OCI-LY1 (cell line): ENCODE measurements around the gene CTIF.

Experiments
- H2AFZ ChIP-seq: fragments of 200-600 bp; sonication (generic), shearing (Covaris generic); 2 replicates; pipeline ENCODE4 v1.6.0; 2014; ENCODE audit warnings: antibody characterized with exemption, mild to moderate bottlenecking, low read length
- H3F3A ChIP-seq: fragments of 200-600 bp; sonication (generic), shearing (Covaris generic); 2 replicates; pipeline ENCODE4 v1.6.0; 2014; ENCODE audit warnings: mild to moderate bottlenecking, antibody characterized with exemption, low read length, moderate library complexity; ENCODE audit not compliant: insufficient read depth
- H3K27ac ChIP-seq: fragments of 200-600 bp; sonication (generic); 2 replicates; pipeline ENCODE4 v1.5.1; 2014; ENCODE audit warnings: low read length, mixed run types, mild to moderate bottlenecking, low read depth; ENCODE audit not compliant: poor library complexity, severe bottlenecking
- H3K27me3 ChIP-seq: fragments of 200-600 bp; sonication (generic); 2 replicates; pipeline ENCODE4 v1.6.0; 2014; ENCODE audit warnings: antibody characterized with exemption, mild to moderate bottlenecking, low read length, moderate library complexity; ENCODE audit not compliant: insufficient read depth
- H3K36me3 ChIP-seq: fragments of 200-600 bp; sonication (generic); 2 replicates; pipeline ENCODE4 v1.6.1; 2014; ENCODE audit warnings: mild to moderate bottlenecking, antibody characterized with exemption, low read length, moderate library complexity, mixed read lengths; ENCODE audit not compliant: insufficient read depth
- H3K4me1 ChIP-seq: fragments of 200-600 bp; sonication (generic); 2 replicates; pipeline ENCODE4 v1.5.1; 2014; ENCODE audit warnings: mild to moderate bottlenecking, low read length, moderate library complexity; ENCODE audit not compliant: insufficient read depth, severe bottlenecking
- H3K4me2 ChIP-seq: fragments of 200-600 bp; sonication (generic), shearing (Covaris generic); 2 replicates; pipeline ENCODE4 v1.6.1; 2014; ENCODE audit warnings: low read length
- H3K4me3 ChIP-seq: fragments of 200-600 bp; sonication (generic); 2 replicates; pipeline ENCODE4 v1.5.1; 2014; ENCODE audit warnings: low read length, low read depth, mild to moderate bottlenecking, mixed read lengths; ENCODE audit not compliant: poor library complexity, severe bottlenecking
- H3K79me2 ChIP-seq: fragments of 200-600 bp; shearing (Covaris generic); 2 replicates; pipeline ENCODE4 v1.6.1; 2016; ENCODE audit warnings: mixed run types, low read length, mixed read lengths; ENCODE audit not compliant: insufficient read depth
- H3K9ac ChIP-seq: fragments of 200-600 bp; sonication (generic), shearing (Covaris generic); 2 replicates; pipeline ENCODE4 v1.6.1; 2014; ENCODE audit warnings: mild to moderate bottlenecking, low read length, mixed read lengths
- H3K9me2 ChIP-seq: fragments of 200-600 bp; sonication (generic), shearing (Covaris generic); 2 replicates; pipeline ENCODE4 v1.6.1; 2014; ENCODE audit warnings: low read depth, mild to moderate bottlenecking, low read length, mixed read lengths
- H3K9me3 ChIP-seq: fragments of 200-600 bp; shearing (Covaris generic); 2 replicates; pipeline ENCODE4 v1.6.1; 2014; ENCODE audit warnings: low read length, mixed read lengths
- H4K20me1 ChIP-seq: fragments of 200-600 bp; sonication (generic), shearing (Covaris generic); 2 replicates; pipeline ENCODE4 v1.6.0; 2016; ENCODE audit warnings: mild to moderate bottlenecking, low read length; ENCODE audit not compliant: insufficient read depth
- EZH2 ChIP-seq: fragments of 200-600 bp; sonication (generic), shearing (Covaris generic); IDR thresholded peaks from 2 replicates; pipeline ENCODE4 v1.8.0; 2017; ENCODE audit warnings: borderline replicate concordance, mixed run types, mild to moderate bottlenecking, antibody characterized with exemption, low read length, moderate library complexity, mixed read lengths
- TF ChIP-seq, protein P1 (sequence below): fragments of 200-600 bp; sonication (generic), shearing (Covaris generic); IDR thresholded peaks from 2 replicates; pipeline ENCODE4 v1.5.1; 2017; ENCODE audit warnings: mild to moderate bottlenecking, antibody characterized with exemption, low read length, moderate library complexity, mixed read lengths

Gene CTIF

GRCh38 chr18:48815179-48815515 lies 276.3 kb downstream of the CTIF start:
- Histone ChIP-seq H3K9ac (no peak overlapping the region), H4K20me1 (no peaks in the 10 kb centered on the region), H3K4me2 (no peak overlapping the region), H3K79me2 (no peaks in the 10 kb centered on the region), H3K4me1 (no peaks in the 10 kb centered on the region), H3K27ac (no peak overlapping the region), H3K4me3 (no peak overlapping the region), H3K36me3 (no peaks in the 10 kb centered on the region), H3F3A (no peaks in the 10 kb centered on the region), H2AFZ (no peak overlapping the region), H3K9me2 (no peaks in the 10 kb centered on the region), H3K9me3 (no peaks in the 10 kb centered on the region), H3K27me3 (no peaks in the 10 kb centered on the region; the same call in 1 of the 2 replicates)
- TF ChIP-seq, protein P1, sequence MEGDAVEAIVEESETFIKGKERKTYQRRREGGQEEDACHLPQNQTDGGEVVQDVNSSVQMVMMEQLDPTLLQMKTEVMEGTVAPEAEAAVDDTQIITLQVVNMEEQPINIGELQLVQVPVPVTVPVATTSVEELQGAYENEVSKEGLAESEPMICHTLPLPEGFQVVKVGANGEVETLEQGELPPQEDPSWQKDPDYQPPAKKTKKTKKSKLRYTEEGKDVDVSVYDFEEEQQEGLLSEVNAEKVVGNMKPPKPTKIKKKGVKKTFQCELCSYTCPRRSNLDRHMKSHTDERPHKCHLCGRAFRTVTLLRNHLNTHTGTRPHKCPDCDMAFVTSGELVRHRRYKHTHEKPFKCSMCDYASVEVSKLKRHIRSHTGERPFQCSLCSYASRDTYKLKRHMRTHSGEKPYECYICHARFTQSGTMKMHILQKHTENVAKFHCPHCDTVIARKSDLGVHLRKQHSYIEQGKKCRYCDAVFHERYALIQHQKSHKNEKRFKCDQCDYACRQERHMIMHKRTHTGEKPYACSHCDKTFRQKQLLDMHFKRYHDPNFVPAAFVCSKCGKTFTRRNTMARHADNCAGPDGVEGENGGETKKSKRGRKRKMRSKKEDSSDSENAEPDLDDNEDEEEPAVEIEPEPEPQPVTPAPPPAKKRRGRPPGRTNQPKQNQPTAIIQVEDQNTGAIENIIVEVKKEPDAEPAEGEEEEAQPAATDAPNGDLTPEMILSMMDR: no peak

DNA sequence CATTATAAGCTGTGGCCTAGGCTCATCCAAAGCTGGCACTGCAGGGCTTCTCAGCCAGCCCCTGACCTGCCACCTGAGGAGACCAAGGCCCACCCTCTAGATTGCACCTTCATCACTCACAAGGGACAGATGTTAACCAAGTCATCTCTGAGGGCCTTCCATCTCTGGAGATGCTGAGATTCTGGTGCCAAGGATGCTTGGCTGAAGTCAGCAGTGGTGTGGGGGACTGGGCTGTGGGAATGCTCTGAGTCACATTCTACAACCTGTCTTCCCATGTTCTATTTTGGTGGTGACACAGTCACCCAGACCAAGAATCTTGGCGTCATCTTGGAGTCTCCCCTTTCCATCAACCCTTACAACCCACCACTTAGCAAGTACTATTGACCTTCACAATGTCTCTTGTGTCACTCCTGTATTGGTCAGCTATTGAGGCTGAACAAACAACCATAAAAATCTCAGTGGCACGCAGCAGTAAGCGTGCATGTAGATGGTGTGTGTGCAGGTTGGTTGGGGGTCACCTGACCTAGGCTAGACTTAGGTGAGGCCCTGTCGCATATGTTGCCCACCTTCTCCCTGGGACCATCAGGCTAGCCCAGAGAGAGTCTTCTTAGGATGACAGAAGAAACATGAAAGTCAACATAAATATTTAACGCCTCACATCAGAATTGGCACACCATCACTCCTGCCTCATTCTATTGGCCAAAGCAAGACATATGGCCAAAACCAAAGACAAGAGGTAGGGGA lies 276.9 kb downstream of the CTIF start:
- Histone ChIP-seq H3F3A (no peaks in the 10 kb centered on the region), H3K4me3 (no peak overlapping the region), H4K20me1 (no peaks in the 10 kb centered on the region), H3K4me2 (no peak overlapping the region), H2AFZ (no peak overlapping the region), H3K9ac (no peak overlapping the region), H3K36me3 (no peaks in the 10 kb centered on the region), H3K4me1 (no peaks in the 10 kb centered on the region), H3K9me3 (no peaks in the 10 kb centered on the region), H3K27ac (no peak overlapping the region), H3K79me2 (no peaks in the 10 kb centered on the region), H3K27me3 (no peaks in the 10 kb centered on the region; the same call in 1 of the 2 replicates), H3K9me2 (no peaks in the 10 kb centered on the region)
- TF ChIP-seq, protein P1: no peak
- TF ChIP-seq EZH2: no peak

GRCh38 chr18:48816554-48816953 lies 277.7 kb downstream of the CTIF start:
- TF ChIP-seq, protein P1: no peak
- TF ChIP-seq EZH2: no peak
- no peak overlapping the region for H3K9ac ChIP-seq
- H3K27me3 ChIP-seq: no peaks in the 10 kb centered on the region; the same call in 1 of the 2 replicates
- H3K4me2 ChIP-seq: no peak overlapping the region
- H3K4me1 ChIP-seq: no peaks in the 10 kb centered on the region
- H3K27ac ChIP-seq: no peak overlapping the region
- no peak overlapping the region for H2AFZ ChIP-seq
- H3K79me2 ChIP-seq: no peaks in the 10 kb centered on the region
- no peaks in the 10 kb centered on the region for H3K36me3 ChIP-seq
- H3K9me2 ChIP-seq: no peaks in the 10 kb centered on the region
- H4K20me1 ChIP-seq: no peaks in the 10 kb centered on the region
- no peaks in the 10 kb centered on the region for H3F3A ChIP-seq
- H3K9me3 ChIP-seq: no peaks in the 10 kb centered on the region
- H3K4me3 ChIP-seq: no peak overlapping the region
